ENCODE measurements around the gene KCTD12. TPM values are rescaled to one million over a fixed set of nuclear protein-coding genes. Genes with fewer than 3 reads are reported as not detected.

KCTD12 gene
- polyA plus RNA-seq, 2 donors, result 4.1 to 6.6 TPM

DNA sequence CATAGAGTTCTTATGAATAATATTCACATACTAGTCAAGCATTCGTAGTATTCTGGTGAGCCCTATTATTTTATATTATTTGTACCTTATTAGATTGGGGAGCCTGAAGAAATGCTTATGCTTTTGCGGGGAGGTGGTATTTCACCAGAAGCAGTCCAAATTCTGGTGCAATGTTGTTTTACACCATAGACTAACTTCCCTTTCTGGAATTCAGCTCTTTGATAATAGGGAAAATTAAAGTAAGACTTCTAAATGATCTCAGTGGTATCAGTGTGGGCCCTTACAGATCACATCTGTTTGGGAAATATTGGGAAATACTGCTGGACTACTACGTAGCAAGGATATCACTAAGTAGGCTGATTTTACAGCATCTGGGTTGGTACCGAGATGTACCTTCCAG is 34.2 kb downstream of the KCTD12 start:
- Histone ChIP-seq H3K4me1 (ENCODE audit: control insufficient read depth in 2 of 2, insufficient read depth in 2 of 2, low read length in 1 of 2) (no peaks in the 10 kb centered on the region), H3K9me3 (ENCODE audit: control insufficient read depth in 2 of 2, insufficient read depth in 1 of 2, low read depth in 1 of 2, low read length in 1 of 2) (no peaks in the 10 kb centered on the region), H3K27ac (ENCODE audit: low read depth in 2 of 2, low read length in 1 of 2) (no peak overlapping the region), H3K27me3 (ENCODE audit: control insufficient read depth in 1 of 2, insufficient read depth in 2 of 2, low read length in 2 of 2) (no peaks in the 10 kb centered on the region), H3K4me3 (ENCODE audit: low read depth in 1 of 2, low read length in 2 of 2) (no peak overlapping the region), H3K36me3 (ENCODE audit: control insufficient read depth in 2 of 2, insufficient read depth in 2 of 2, low read length in 1 of 2) (no peaks in the 10 kb centered on the region)
- WGBS, 2 donors, result 96% methylated on average over 4 of the region's 4 CpGs

DNA sequence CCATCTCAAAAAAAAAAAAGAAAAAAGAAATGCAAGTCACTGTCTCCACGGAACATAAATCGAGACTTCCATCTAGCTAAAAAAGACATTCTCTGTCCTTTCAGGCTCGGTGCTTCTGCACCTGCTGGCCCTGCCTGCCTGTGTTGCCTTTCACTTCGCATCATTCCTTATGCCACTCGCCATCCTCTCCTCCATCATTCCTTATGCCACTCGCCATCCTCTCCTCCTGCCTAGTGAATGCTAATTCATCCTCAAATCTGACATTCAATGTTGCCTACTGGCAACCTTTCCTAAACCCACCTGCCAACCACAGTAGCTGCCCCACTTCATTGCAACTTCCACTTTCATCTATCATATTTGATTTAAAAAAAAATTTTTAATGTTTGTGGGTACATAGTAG is 36.7 kb downstream of the KCTD12 start:
- H3K27ac ChIP-seq (ENCODE audit: low read depth in 2 of 2, low read length in 1 of 2), result no peak overlapping the region
- 93 to 97% methylated on average over 6 of the region's 6 CpGs for WGBS, 2 donors
- H3K4me1 ChIP-seq (ENCODE audit: control insufficient read depth in 2 of 2, insufficient read depth in 2 of 2, low read length in 1 of 2), result no peaks in the 10 kb centered on the region
- no peaks in the 10 kb centered on the region for H3K27me3 ChIP-seq (ENCODE audit: control insufficient read depth in 1 of 2, insufficient read depth in 2 of 2, low read length in 2 of 2)
- no peaks in the 10 kb centered on the region for H3K9me3 ChIP-seq (ENCODE audit: control insufficient read depth in 2 of 2, insufficient read depth in 1 of 2, low read depth in 1 of 2, low read length in 1 of 2)
- H3K36me3 ChIP-seq (ENCODE audit: control insufficient read depth in 2 of 2, insufficient read depth in 2 of 2, low read length in 1 of 2), result no peaks in the 10 kb centered on the region
- no peak overlapping the region for H3K4me3 ChIP-seq (ENCODE audit: low read depth in 1 of 2, low read length in 2 of 2)

DNA sequence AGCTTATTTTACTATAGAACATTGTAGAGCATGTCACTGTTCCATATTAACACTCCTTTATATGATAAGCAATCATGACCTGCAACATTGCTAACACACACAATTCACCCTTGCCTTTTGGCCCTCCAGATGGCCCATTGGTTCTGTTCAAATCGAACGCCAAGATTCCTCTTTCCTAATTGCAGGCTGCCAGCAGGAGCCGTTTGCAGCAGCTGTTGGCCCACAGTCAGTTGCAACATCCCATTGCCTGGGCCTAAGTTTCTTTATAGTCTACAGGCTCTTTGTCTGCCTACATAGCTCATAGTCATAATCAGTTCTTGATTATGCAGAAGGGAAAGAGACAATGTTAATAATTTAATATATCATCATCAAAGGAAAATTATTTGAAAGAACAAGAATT is 37.6 kb downstream of the KCTD12 start:
- H3K4me3 ChIP-seq (ENCODE audit: low read depth in 1 of 2, low read length in 2 of 2), result no peak overlapping the region
- 43 to 57% methylated on average over 3 of the region's 3 CpGs for WGBS, 2 donors
- no peaks in the 10 kb centered on the region for H3K36me3 ChIP-seq (ENCODE audit: control insufficient read depth in 2 of 2, insufficient read depth in 2 of 2, low read length in 1 of 2)
- H3K4me1 ChIP-seq (ENCODE audit: control insufficient read depth in 2 of 2, insufficient read depth in 2 of 2, low read length in 1 of 2), result no peaks in the 10 kb centered on the region
- H3K27ac ChIP-seq (ENCODE audit: low read depth in 2 of 2, low read length in 1 of 2), result no peak overlapping the region
- H3K9me3 ChIP-seq (ENCODE audit: control insufficient read depth in 2 of 2, insufficient read depth in 1 of 2, low read depth in 1 of 2, low read length in 1 of 2), result no peaks in the 10 kb centered on the region
- no peaks in the 10 kb centered on the region for H3K27me3 ChIP-seq (ENCODE audit: control insufficient read depth in 1 of 2, insufficient read depth in 2 of 2, low read length in 2 of 2)

DNA sequence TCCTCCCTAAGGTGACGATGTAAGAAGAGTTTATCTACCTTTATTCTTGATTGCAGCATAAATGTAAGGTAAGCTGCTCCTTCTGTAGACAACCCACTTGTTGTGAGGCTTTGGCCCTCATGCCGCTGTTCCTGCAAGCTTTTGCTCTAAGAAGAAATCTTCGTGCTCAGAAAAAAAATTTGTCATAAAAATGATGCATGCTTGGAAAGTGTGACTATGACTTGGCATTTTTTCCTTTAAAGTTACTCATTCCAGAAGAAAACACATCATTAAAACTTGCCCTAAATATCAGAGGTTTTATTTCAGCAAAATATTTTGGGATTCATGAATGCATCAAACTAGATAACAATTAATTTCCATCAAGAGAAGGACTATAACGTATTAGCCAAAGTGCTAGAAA is 39.8 kb downstream of the KCTD12 start:
- Histone ChIP-seq H3K36me3 (ENCODE audit: control insufficient read depth in 2 of 2, insufficient read depth in 2 of 2, low read length in 1 of 2) (no peaks in the 10 kb centered on the region), H3K9me3 (ENCODE audit: control insufficient read depth in 2 of 2, insufficient read depth in 1 of 2, low read depth in 1 of 2, low read length in 1 of 2) (no peaks in the 10 kb centered on the region), H3K27ac (ENCODE audit: low read depth in 2 of 2, low read length in 1 of 2) (no peak overlapping the region), H3K4me3 (ENCODE audit: low read depth in 1 of 2, low read length in 2 of 2) (no peak overlapping the region), H3K27me3 (ENCODE audit: control insufficient read depth in 1 of 2, insufficient read depth in 2 of 2, low read length in 2 of 2) (peaks cover 0 to 3% of the 10 kb centered on the region in 2 donors), H3K4me1 (ENCODE audit: control insufficient read depth in 2 of 2, insufficient read depth in 2 of 2, low read length in 1 of 2) (no peaks in the 10 kb centered on the region)
- 73% methylated on average over 4 of the region's 4 CpGs for WGBS, 2 donors

DNA sequence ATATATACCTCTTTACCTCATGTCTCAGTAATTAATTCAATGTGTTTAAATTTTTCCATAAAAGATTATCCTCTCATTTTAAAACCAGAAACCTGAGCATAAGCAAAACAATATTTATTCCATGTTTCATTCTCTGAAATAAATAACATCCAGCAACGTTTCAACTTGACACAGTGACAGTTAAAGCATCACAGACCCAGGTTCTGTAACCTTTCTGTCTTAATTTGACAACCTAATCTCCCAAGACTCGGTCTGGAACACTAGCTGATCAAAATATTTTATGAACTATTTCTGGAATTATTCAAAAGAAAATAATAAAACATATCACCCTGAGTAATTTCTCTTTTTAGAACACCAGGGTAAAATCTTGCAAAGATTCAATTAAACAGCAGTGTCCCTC is 40.3 kb downstream of the KCTD12 start:
- no peak overlapping the region for H3K27ac ChIP-seq (ENCODE audit: low read depth in 2 of 2, low read length in 1 of 2)

DNA sequence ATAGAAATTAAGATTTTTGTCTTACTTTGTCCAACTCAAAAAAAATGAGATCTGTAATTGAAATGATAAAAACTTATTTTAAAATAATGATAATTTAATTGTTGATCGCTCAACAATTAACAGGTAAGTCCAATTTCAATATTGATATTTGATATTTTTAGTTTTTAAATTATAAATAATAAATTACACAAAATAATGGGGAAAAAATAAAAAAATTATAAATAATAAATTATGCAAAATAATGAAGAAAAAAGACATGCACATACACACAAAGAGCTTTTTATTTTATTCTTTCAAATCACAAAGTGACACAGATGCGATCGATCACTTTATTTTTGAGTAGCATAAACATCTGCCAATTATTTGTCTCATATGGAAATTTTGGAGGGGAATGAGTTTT is 40.8 kb downstream of the KCTD12 start:
- H3K4me1 ChIP-seq (ENCODE audit: control insufficient read depth in 2 of 2, insufficient read depth in 2 of 2, low read length in 1 of 2), result no peaks in the 10 kb centered on the region
- no peak overlapping the region for H3K27ac ChIP-seq (ENCODE audit: low read depth in 2 of 2, low read length in 1 of 2)
- WGBS, 2 donors, result 95 to 96% methylated on average over 3 of the region's 3 CpGs

More for the DNA sequence above, 40.3 kb downstream of the KCTD12 start:
- no peaks in the 10 kb centered on the region for H3K4me1 ChIP-seq (ENCODE audit: control insufficient read depth in 2 of 2, insufficient read depth in 2 of 2, low read length in 1 of 2)
- no peaks in the 10 kb centered on the region for H3K36me3 ChIP-seq (ENCODE audit: control insufficient read depth in 2 of 2, insufficient read depth in 2 of 2, low read length in 1 of 2)
- 35 to 43% methylated on average over 2 of the region's 2 CpGs for WGBS, 2 donors
- H3K27me3 ChIP-seq (ENCODE audit: control insufficient read depth in 1 of 2, insufficient read depth in 2 of 2, low read length in 2 of 2), result peaks cover 0 to 3% of the 10 kb centered on the region in 2 donors
- H3K9me3 ChIP-seq (ENCODE audit: control insufficient read depth in 2 of 2, insufficient read depth in 1 of 2, low read depth in 1 of 2, low read length in 1 of 2), result no peaks in the 10 kb centered on the region
- no peak overlapping the region for H3K4me3 ChIP-seq (ENCODE audit: low read depth in 1 of 2, low read length in 2 of 2)

DNA sequence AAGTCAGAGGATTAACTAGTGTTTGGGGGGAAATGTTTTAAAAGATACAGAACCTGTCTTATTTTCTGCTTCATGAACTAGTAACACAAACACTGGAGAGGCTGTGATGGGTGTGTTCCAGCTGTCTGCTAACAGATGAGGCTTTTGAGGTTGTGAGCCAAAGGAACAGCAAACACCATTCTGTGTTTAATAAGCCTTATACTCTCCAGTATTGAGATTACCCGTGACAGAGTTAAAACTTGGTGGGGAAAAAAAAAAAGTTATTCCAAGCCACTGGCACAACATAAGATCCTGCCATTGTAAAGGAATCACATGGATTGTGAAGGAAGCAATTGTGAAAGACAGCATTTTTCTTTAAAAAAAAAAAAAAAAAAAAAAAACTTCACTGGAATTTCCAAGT is 48.4 kb downstream of the KCTD12 start:
- H3K27ac ChIP-seq (ENCODE audit: low read depth in 2 of 2, low read length in 1 of 2), result no peak overlapping the region
- 8 to 32% methylated on average over 1 of the region's 1 CpG for WGBS, 2 donors

More for the DNA sequence above, 40.8 kb downstream of the KCTD12 start:
- no peaks in the 10 kb centered on the region for H3K36me3 ChIP-seq (ENCODE audit: control insufficient read depth in 2 of 2, insufficient read depth in 2 of 2, low read length in 1 of 2)
- H3K27me3 ChIP-seq (ENCODE audit: control insufficient read depth in 1 of 2, insufficient read depth in 2 of 2, low read length in 2 of 2), result peaks cover 0 to 3% of the 10 kb centered on the region in 2 donors
- H3K4me3 ChIP-seq (ENCODE audit: low read depth in 1 of 2, low read length in 2 of 2), result no peak overlapping the region
- no peaks in the 10 kb centered on the region for H3K9me3 ChIP-seq (ENCODE audit: control insufficient read depth in 2 of 2, insufficient read depth in 1 of 2, low read depth in 1 of 2, low read length in 1 of 2)

DNA sequence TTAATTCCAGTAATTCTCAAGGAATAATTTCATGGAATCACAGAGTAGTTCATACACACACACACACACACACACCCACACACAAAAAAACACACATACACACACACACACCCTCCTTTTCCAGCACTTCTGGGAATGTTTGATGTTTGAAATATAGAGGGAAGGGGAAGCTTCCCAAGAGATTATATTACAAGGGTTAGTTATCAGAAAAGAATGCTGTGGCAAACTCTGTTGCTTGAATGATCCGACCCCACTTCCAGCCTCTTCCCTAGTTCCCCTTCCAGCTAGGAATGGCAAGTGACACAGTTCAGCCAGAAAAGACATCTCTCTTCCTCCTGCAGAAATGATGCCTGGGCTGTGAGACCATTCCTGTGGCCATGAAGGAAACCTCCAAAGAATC is 49.9 kb downstream of the KCTD12 start:
- no peak overlapping the region for H3K27ac ChIP-seq (ENCODE audit: low read depth in 2 of 2, low read length in 1 of 2)
- H3K27me3 ChIP-seq (ENCODE audit: control insufficient read depth in 1 of 2, insufficient read depth in 2 of 2, low read length in 2 of 2), result no peaks in the 10 kb centered on the region
- H3K9me3 ChIP-seq (ENCODE audit: control insufficient read depth in 2 of 2, insufficient read depth in 1 of 2, low read depth in 1 of 2, low read length in 1 of 2), result no peaks in the 10 kb centered on the region
- 48 to 61% methylated on average over 1 of the region's 1 CpG for WGBS, 2 donors
- no peak overlapping the region for H3K4me3 ChIP-seq (ENCODE audit: low read depth in 1 of 2, low read length in 2 of 2)
- no peaks in the 10 kb centered on the region for H3K36me3 ChIP-seq (ENCODE audit: control insufficient read depth in 2 of 2, insufficient read depth in 2 of 2, low read length in 1 of 2)
- no peaks in the 10 kb centered on the region for H3K4me1 ChIP-seq (ENCODE audit: control insufficient read depth in 2 of 2, insufficient read depth in 2 of 2, low read length in 1 of 2)

More for the DNA sequence above, 48.4 kb downstream of the KCTD12 start:
- H3K27me3 ChIP-seq (ENCODE audit: control insufficient read depth in 1 of 2, insufficient read depth in 2 of 2, low read length in 2 of 2), result peaks cover 0 to 3% of the 10 kb centered on the region in 2 donors
- no peaks in the 10 kb centered on the region for H3K4me1 ChIP-seq (ENCODE audit: control insufficient read depth in 2 of 2, insufficient read depth in 2 of 2, low read length in 1 of 2)
- H3K9me3 ChIP-seq (ENCODE audit: control insufficient read depth in 2 of 2, insufficient read depth in 1 of 2, low read depth in 1 of 2, low read length in 1 of 2), result no peaks in the 10 kb centered on the region
- no peaks in the 10 kb centered on the region for H3K36me3 ChIP-seq (ENCODE audit: control insufficient read depth in 2 of 2, insufficient read depth in 2 of 2, low read length in 1 of 2)
- H3K4me3 ChIP-seq (ENCODE audit: low read depth in 1 of 2, low read length in 2 of 2), result no peak overlapping the region

DNA sequence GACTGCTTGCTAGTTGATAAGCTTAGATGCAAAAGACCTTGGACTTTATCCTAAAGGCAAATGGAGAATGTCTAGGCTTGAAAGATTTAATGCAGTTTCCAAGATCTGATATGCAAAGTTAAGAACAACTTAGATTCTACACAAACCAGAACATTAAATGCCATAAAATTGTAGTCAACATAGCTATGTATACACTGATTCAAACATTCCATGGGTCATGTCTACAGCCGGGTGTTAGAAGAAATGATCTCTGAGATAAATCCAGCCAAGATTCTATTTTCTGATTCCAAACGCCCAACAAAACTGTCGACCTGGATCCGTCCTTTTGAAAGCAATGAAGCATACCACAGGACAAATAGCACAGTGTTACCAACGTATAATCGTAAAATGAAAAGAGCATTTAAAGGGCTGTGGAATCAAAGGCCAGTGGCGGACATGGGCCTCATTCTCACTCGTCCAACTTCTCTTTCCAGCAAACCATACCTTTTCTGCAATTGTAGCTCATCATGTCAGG is 52.7 kb downstream of the KCTD12 start:
- Histone ChIP-seq H3K36me3 (ENCODE audit: control insufficient read depth in 2 of 2, insufficient read depth in 2 of 2, low read length in 1 of 2) (no peaks in the 10 kb centered on the region), H3K27ac (ENCODE audit: low read depth in 2 of 2, low read length in 1 of 2) (no peak overlapping the region), H3K27me3 (ENCODE audit: control insufficient read depth in 1 of 2, insufficient read depth in 2 of 2, low read length in 2 of 2) (no peaks in the 10 kb centered on the region), H3K4me3 (ENCODE audit: low read depth in 1 of 2, low read length in 2 of 2) (no peak overlapping the region), H3K9me3 (ENCODE audit: control insufficient read depth in 2 of 2, insufficient read depth in 1 of 2, low read depth in 1 of 2, low read length in 1 of 2) (no peaks in the 10 kb centered on the region), H3K4me1 (ENCODE audit: control insufficient read depth in 2 of 2, insufficient read depth in 2 of 2, low read length in 1 of 2) (peaks cover 0 to 2% of the 10 kb centered on the region in 2 donors)
- 67 to 77% methylated on average over 8 of the region's 8 CpGs for WGBS, 2 donors

DNA sequence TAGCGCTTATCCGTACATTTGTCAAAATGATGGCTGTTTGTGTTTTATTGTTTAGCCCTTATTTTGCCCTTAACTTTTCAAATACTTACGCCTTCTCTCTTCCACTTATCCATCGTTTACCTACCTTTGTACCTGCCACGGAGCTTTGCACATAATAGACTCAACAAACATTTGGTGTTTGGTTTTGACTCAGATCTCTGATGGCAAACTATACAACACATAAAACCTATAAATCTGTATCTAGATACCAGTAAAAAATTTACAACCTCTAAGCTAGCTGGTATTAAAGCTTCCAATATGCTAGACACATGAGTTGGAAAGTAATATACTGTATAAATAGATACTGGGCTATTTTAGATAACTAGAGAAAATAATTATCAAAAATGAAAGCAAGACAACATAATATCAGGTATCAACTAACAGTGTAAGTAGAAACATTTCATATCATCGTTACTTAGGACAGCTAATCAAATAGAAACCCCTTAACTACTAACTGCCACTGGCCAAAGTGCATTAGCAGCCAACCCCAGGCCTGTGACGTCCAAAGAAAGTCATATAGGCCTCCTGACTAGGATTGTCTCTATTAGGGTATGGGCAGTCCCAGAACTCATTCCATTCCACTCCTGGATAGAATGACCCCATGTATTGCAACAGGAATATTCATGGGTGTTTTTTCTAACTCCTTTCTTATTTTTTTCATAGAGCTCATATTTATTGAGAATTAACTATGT is 53.8 kb downstream of the KCTD12 start:
- no peak overlapping the region for H3K4me3 ChIP-seq (ENCODE audit: low read depth in 1 of 2, low read length in 2 of 2)
- H3K27me3 ChIP-seq (ENCODE audit: control insufficient read depth in 1 of 2, insufficient read depth in 2 of 2, low read length in 2 of 2), result no peaks in the 10 kb centered on the region
- H3K36me3 ChIP-seq (ENCODE audit: control insufficient read depth in 2 of 2, insufficient read depth in 2 of 2, low read length in 1 of 2), result no peaks in the 10 kb centered on the region
- no peak overlapping the region for H3K27ac ChIP-seq (ENCODE audit: low read depth in 2 of 2, low read length in 1 of 2)
- WGBS, 2 donors, result 79 to 91% methylated on average over 7 of the region's 7 CpGs
- peaks cover 0 to 2% of the 10 kb centered on the region in 2 donors for H3K4me1 ChIP-seq (ENCODE audit: control insufficient read depth in 2 of 2, insufficient read depth in 2 of 2, low read length in 1 of 2)
- no peaks in the 10 kb centered on the region for H3K9me3 ChIP-seq (ENCODE audit: control insufficient read depth in 2 of 2, insufficient read depth in 1 of 2, low read depth in 1 of 2, low read length in 1 of 2)
